T-helper 1 cell (primary cell): Measurements from ENCODE around the gene NELL1.

Experiments used
- DNase-seq, 5 donors: peaks; one replicate each; pipeline ENCODE4 v3.0.0-alpha.2; 2012 to 2020

Gene NELL1

DNA sequence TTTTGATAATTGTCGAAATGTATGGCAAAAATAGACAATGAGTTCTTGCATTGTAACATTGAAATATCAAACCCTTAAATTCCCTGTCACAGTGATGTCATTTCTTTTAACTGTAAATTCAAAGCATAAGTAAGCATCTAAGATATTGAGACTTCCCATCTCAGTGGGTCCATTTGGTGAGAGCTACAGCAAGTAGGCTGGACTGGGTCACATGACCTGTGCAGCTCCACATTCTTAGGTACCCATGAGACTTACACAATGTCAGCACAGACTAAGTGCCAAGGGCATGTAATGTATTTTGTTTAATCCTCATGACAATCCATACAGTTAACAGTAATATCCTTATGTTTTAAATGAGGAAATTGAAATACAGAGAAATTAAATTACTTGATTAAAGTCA is 210.7 kb downstream of the NELL1 start:
- no peak for DNase-seq

GRCh38 chr11:20881328-20882079 is 212.1 kb downstream of the NELL1 start:
- DNase-seq: no peak

DNA sequence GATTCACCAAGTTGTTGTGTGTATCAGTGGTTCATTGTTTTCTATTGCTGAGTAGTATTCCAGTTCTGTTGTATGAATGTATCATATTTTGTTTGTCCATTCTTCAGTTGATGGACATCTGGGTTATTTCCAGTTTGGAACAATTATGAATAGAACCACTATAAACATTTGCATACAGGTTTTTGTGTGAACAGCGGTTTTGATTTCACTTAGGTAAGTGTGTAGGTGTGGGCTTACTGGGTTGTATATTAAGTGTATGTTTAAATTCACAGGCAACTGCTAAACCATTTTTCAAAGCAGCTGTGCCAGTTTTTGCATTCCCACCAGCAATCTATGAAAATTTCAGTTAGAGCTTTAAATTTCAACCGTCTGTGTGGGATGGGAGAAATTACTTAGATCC is 217.8 kb downstream of the NELL1 start:
- no peak for DNase-seq

DNA sequence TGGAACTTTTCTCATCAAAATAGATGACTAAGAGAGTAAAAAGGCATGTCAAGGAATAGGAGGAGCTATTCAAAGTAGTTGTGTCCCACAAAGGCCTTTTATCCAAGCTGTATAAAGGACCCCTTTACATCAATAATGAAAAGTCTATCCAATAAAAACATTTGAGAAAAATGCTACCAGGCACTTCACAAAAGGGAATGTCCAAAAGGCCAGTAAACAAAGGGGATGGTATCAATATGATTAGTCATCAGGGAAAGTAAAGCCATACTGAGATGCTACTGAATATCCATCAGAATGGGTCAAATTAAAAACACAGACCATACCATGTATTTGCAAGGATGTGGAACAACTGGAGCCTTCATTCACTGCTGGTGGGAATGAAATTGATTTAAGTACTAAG is 224.9 kb downstream of the NELL1 start:
- DNase-seq: no peak

GRCh38 chr11:20909995-20910726 is 240.8 kb downstream of the NELL1 start:
- DNase-seq: no peak

- no peak for DNase-seq
Observed at GRCh38 chr11:20910733-20911132, 241.3 kb downstream of the NELL1 start.

- no peak for DNase-seq
Observed at GRCh38 chr11:20912065-20912821, 242.9 kb downstream of the NELL1 start.

DNA sequence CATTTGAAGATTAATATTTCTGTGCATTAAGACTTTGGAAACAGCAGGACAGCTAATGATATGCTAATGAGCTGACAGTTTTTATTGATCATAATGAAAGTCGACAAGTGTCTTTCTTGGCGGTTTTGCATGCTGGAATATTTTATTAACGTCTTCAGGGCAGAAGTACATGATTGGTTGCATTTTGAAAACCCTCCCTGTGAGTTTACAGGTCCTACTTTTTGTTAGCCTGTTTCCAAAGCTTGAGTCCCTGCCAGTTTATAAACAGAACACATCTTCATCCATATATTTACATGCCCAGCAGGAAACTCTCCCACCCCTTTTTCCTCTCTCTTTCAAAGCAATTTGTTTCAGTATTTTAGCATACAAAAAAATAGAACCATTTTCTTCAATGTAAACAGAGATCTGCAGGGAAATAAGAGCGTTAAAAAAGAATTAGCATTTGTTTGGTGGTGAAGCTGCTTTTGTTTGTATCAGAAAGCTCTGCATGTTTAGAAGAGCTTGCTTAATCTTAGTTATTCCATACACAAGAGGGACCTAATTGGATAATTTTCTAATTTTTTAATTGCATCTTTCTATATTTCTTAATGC is 243.6 kb downstream of the NELL1 start:
- DNase-seq: no peak

DNA sequence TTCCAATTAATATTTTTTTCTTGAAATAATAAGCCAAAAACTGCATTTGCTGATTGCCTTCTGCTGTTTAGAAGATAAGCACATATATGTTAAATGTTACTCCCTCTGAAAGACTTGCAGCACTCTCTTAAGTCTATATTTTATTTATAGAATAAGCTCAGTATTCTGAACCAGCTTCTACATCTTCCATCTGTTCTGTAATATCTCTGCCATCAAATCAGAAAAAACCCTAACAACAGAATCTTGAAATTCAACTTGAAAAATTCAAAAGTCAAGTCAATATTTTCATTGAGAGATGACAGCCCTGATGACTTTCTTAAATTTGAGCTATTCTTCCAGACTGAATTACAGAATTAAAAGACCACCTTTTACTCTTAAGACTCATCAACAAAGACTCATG is 247.9 kb downstream of the NELL1 start:
- no peak for DNase-seq

DNA sequence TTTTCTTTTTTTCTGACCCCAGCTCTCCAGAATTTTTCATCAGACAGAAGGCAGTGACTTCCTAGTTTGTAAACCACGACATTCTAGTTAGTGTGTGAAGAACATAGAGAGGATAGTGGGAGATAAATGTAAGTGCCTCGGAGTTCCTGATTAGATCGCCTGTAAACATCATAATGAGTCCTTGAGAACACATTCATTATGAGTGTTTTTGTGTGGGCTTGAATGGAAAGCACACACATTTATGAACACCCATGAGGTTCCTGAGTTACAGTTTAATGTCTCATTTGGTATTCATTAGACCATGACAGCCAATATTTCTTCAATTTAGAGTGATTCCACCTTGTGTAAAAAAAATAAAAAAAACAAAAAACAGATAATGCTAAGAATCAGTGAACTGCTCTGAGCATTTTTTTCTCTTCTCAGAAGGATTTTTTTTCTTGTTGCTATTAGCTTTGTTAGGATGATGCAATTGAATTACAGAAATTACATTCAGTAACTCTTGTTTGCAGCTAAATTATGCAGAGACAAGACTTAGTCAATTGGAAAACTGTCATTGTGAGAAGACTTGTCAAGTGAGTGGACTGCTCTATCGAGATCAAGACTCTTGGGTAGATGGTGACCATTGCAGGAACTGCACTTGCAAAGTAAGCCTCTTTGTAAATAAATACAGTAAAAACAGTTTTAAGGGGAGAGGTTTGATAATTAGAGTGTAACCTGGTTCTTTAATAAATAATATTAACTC is 257.6 kb downstream of the NELL1 start:
- no peak for DNase-seq

- no peak for DNase-seq
Observed at GRCh38 chr11:20931029-20931428, 261.6 kb downstream of the NELL1 start.

GRCh38 chr11:20933086-20933485 is 263.7 kb downstream of the NELL1 start:
- DNase-seq: no peak

- no peak for DNase-seq
Observed at GRCh38 chr11:20933958-20934357, 264.6 kb downstream of the NELL1 start.

GRCh38 chr11:20934516-20934915 is 265.1 kb downstream of the NELL1 start:
- DNase-seq: no peak

DNA sequence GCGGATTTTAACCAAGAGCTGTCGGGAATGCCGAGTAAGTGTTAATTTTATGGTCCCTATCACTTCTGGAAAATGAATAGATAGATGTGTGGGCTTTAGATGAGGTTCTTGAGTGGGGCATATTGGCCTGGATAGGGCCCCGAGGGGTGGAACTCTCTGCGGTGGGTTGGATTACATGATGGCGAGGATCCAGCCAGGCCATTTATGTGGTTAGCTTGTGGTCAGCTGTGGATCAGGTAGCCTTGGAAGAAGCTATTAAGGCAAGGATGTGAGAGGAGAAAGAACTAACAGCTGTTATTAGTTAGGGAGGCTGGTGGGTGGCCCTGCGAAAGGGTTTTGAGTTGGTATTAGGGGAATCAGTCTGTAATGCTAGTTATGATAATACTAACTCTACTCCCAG is 268.4 kb downstream of the NELL1 start:
- no peak for DNase-seq

- DNase-seq: no peak
Observed at GRCh38 chr11:20949585-20949984, 280.2 kb downstream of the NELL1 start.

GRCh38 chr11:20962581-20962980 is 293.2 kb downstream of the NELL1 start:
- DNase-seq: no peak

GRCh38 chr11:20963596-20963995 is 294.2 kb downstream of the NELL1 start:
- DNase-seq: no peak

DNA sequence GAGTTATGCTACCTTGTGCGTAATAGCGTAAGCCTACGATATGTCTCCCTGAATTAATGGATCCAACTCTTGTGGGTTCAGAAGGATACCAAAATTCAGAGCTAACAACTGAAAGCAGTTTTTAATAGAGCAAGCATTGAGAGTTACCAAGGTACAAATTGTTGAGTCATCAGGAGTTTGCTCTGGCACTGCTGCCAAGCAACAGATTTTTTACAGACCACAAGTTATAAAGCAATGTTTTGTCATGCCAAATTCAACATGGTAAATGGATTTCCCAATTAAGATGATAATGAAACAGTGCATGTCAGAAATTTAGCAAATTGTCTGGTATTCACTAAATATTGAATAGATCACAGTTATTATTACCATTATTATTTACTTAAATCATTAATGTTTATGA is 295.6 kb downstream of the NELL1 start:
- no peak for DNase-seq

DNA sequence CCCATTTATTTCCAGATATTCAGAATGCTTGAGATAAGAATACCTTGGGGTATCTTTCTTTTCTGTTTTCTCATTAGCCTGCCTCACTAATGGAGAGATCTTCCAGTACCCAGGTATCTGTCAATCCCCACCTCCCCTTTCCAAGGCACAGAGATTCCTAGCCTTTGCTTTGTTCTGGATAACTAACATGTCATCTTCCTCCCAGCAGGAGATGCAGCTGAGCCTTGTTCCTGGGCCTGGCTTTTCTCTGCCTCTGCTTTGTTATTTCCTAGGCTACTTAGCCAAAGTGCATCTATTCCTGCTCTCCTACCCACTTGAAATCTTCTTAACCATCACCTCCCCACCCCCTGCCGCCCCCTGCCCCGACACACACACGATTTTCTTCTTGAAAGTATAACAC is 297.1 kb downstream of the NELL1 start:
- DNase-seq: no peak

- DNase-seq: no peak
Observed at GRCh38 chr11:20973940-20974559, 304.7 kb downstream of the NELL1 start.

GRCh38 chr11:20980736-20981135 is 311.4 kb downstream of the NELL1 start:
- no peak for DNase-seq
